H9 (cell line): ENCODE measurements around the gene ARRB1. TPM values are rescaled to one million over a fixed set of nuclear protein-coding genes. Genes with fewer than 3 reads are reported as not detected.

Source experiments
- DNase-seq: peaks from one replicate; pipeline ENCODE4 v3.0.0-alpha.2; 2017
- H2AFZ ChIP-seq: one replicate; pipeline ENCODE4 v1.6.1; 2013; ENCODE audit warnings: mild to moderate bottlenecking, low read length, control low read depth, moderate library complexity
- H2AK5ac ChIP-seq: 2 replicates; pipeline ENCODE4 v1.6.1; 2013; ENCODE audit warnings: low read length, control low read depth, mixed read lengths; ENCODE audit not compliant: insufficient read length
- H2BK120ac ChIP-seq: one replicate; pipeline ENCODE4 v1.6.1; 2013; ENCODE audit warnings: low read depth, mild to moderate bottlenecking, low read length, control low read depth, inconsistent platforms; ENCODE audit not compliant: poor library complexity, severe bottlenecking
- H2BK12ac ChIP-seq: 2 replicates; pipeline ENCODE4 v1.6.1; 2013; ENCODE audit warnings: low read length, control low read depth, mixed read lengths, low read depth; ENCODE audit not compliant: insufficient read length
- H2BK15ac ChIP-seq: 2 replicates; pipeline ENCODE4 v1.6.1; 2013; ENCODE audit warnings: low read depth, low read length, control low read depth
- H2BK20ac ChIP-seq: one replicate; pipeline ENCODE4 v1.6.1; 2013; ENCODE audit warnings: low read depth, mild to moderate bottlenecking, low read length, control low read depth, inconsistent platforms; ENCODE audit not compliant: poor library complexity, severe bottlenecking
- H2BK5ac ChIP-seq: 2 replicates; pipeline ENCODE4 v1.6.1; 2013; ENCODE audit warnings: low read length, control low read depth, mixed read lengths; ENCODE audit not compliant: insufficient read length
- H3K14ac ChIP-seq: 2 replicates; pipeline ENCODE4 v1.6.1; 2013; ENCODE audit warnings: low read length, control low read depth; ENCODE audit not compliant: insufficient read depth
- H3K18ac ChIP-seq: 2 replicates; pipeline ENCODE4 v1.6.1; 2013; ENCODE audit warnings: low read depth, mild to moderate bottlenecking, mixed read lengths, low read length, control low read depth; ENCODE audit not compliant: insufficient read length
- H3K23ac ChIP-seq: 2 replicates; pipeline ENCODE4 v1.6.1; 2013; ENCODE audit warnings: low read length, control low read depth, mixed read lengths, low read depth; ENCODE audit not compliant: insufficient read length
- H3K23me2 ChIP-seq: 2 replicates; pipeline ENCODE4 v1.6.1; 2013; ENCODE audit warnings: low read depth, mild to moderate bottlenecking, mixed read lengths, low read length, control low read depth; ENCODE audit not compliant: insufficient read length, poor library complexity, severe bottlenecking
- H3K27ac ChIP-seq: 2 replicates; pipeline ENCODE4 v1.5.1; 2013; ENCODE audit warnings: low read length, control low read depth, mixed read lengths, low read depth; ENCODE audit not compliant: insufficient read length
- H3K27me3 ChIP-seq: 2 replicates; pipeline ENCODE4 v1.6.1; 2013; ENCODE audit warnings: low read length, control low read depth, inconsistent platforms; ENCODE audit not compliant: insufficient read depth
- H3K4ac ChIP-seq: 2 replicates; pipeline ENCODE4 v1.6.1; 2013; ENCODE audit warnings: low read depth, mild to moderate bottlenecking, control low read depth, inconsistent platforms, low read length, moderate library complexity
- H3K4me1 ChIP-seq: 2 replicates; pipeline ENCODE4 v1.6.1; 2013; ENCODE audit warnings: low read length, control low read depth, inconsistent platforms; ENCODE audit not compliant: insufficient read depth
- H3K4me2 ChIP-seq: 2 replicates; pipeline ENCODE4 v1.6.1; 2013; ENCODE audit warnings: low read length, control low read depth, mixed read lengths; ENCODE audit not compliant: insufficient read length, insufficient read depth
- H3K56ac ChIP-seq: 2 replicates; pipeline ENCODE4 v1.6.1; 2013; ENCODE audit warnings: low read depth, mild to moderate bottlenecking, mixed read lengths, low read length, control low read depth; ENCODE audit not compliant: insufficient read length
- H3K79me1 ChIP-seq: 2 replicates; pipeline ENCODE4 v1.6.1; 2013; ENCODE audit warnings: low read depth, mild to moderate bottlenecking, moderate library complexity, low read length, control low read depth, inconsistent platforms; ENCODE audit not compliant: insufficient read depth, poor library complexity, severe bottlenecking
- H3K79me2 ChIP-seq: 2 replicates; pipeline ENCODE4 v1.6.1; 2013; ENCODE audit warnings: low read length, control low read depth, inconsistent platforms; ENCODE audit not compliant: insufficient read depth
- H3K9ac ChIP-seq: 2 replicates; pipeline ENCODE4 v1.6.1; 2013; ENCODE audit warnings: low read length, control low read depth, mixed read lengths; ENCODE audit not compliant: insufficient read length; ENCODE audit errors: extremely low read depth
- H3K9me3 ChIP-seq: one replicate; pipeline ENCODE4 v1.6.1; 2013; ENCODE audit warnings: low read depth, low read length, inconsistent platforms; ENCODE audit not compliant: control insufficient read depth
- H3T11ph ChIP-seq: one replicate; pipeline ENCODE4 v1.6.1; 2013; ENCODE audit warnings: mild to moderate bottlenecking, low read length, control low read depth, inconsistent platforms
- H4K20me1 ChIP-seq: one replicate; pipeline ENCODE4 v1.6.1; 2013; ENCODE audit not compliant: control insufficient read depth, insufficient read length, insufficient read depth
- H4K5ac ChIP-seq: 2 replicates; pipeline ENCODE4 v1.6.1; 2013; ENCODE audit warnings: low read depth, mild to moderate bottlenecking, mixed read lengths, low read length, control low read depth; ENCODE audit not compliant: insufficient read length
- H4K8ac ChIP-seq: replicated peaks from 2 replicates; pipeline ENCODE4 v1.6.1; 2013; ENCODE audit warnings: low read length, control low read depth, mixed read lengths, low read depth; ENCODE audit not compliant: insufficient read length
- H4K91ac ChIP-seq: 2 replicates; pipeline ENCODE4 v1.6.1; 2013; ENCODE audit warnings: low read depth, mild to moderate bottlenecking, moderate library complexity, mixed read lengths, low read length, control low read depth; ENCODE audit not compliant: insufficient read length
- H3K27ac Mint-ChIP-seq, 3 experiments: 2 replicates in 2 of 3; 3 replicates in 1 of 3; pipeline ENCODE4 v1.8.0; 2020 to 2021; ENCODE audit warnings: mixed read lengths in 3 of 3, mild to moderate bottlenecking in 1 of 3, moderate library complexity in 1 of 3
- H3K27me3 Mint-ChIP-seq: 2 replicates; pipeline ENCODE4 v1.8.0; 2021; ENCODE audit warnings: low read depth, mild to moderate bottlenecking, moderate library complexity, mixed read lengths
- H3K36me3 Mint-ChIP-seq, 3 experiments: 2 replicates in 2 of 3; 3 replicates in 1 of 3; pipeline ENCODE4 v1.8.0; 2020 to 2021; ENCODE audit warnings: low read depth in 3 of 3, mixed read lengths in 3 of 3; ENCODE audit not compliant: insufficient read depth in 1 of 3
- H3K4me1 Mint-ChIP-seq, 2 experiments: 2 replicates each; pipeline ENCODE4 v1.8.0; 2020; ENCODE audit warnings: mixed read lengths in 2 of 2
- H3K4me3 Mint-ChIP-seq, 2 experiments: 2 replicates in 1 of 2; 3 replicates in 1 of 2; pipeline ENCODE4 v1.8.0; 2020 to 2021; ENCODE audit warnings: mild to moderate bottlenecking in 2 of 2, mixed read lengths in 2 of 2, moderate library complexity in 1 of 2
- H3K9me3 Mint-ChIP-seq, 2 experiments: 2 replicates in 1 of 2; 3 replicates in 1 of 2; pipeline ENCODE4 v1.8.0; 2020; ENCODE audit warnings: mild to moderate bottlenecking in 2 of 2, mixed read lengths in 2 of 2, moderate library complexity in 1 of 2
- CTCF ChIP-seq: fragments of 200-600 bp; sonication (generic); conservative IDR thresholded peaks from 3 replicates; pipeline ENCODE4 v1.8.0; 2021; ENCODE audit warnings: antibody characterized with exemption, mild to moderate bottlenecking
- WGBS: extraction: QIAGEN DNeasy Blood & Tissue Kit; methylation state at CpG from one replicate; pipeline ENCODE4 v1.1.7; 2013; ENCODE audit warnings: missing lambda C conversion rate, low lambda C conversion rate, mixed read lengths; ENCODE audit not compliant: insufficient read length; ENCODE audit errors: extremely low coverage; 5-methylcytosine and 5-hydroxymethylcytosine counted together
- total RNA-seq: library from RNA; stranded (reverse); gene quantifications from 2 replicates; pipeline ENCODE4 v1.2.1, GENCODE V29; 2021

The ARRB1 gene
- total RNA-seq, 1 experiment from 2014 or later: 20.6 TPM

- H3K9me3 ChIP-seq: no peaks in the 10 kb centered on the region
- no peak overlapping the region for H3K27ac Mint-ChIP-seq
- no peak for DNase-seq
- peaks cover 4 to 6% of the 10 kb centered on the region in 2 experiments for H3K4me1 Mint-ChIP-seq
- no peak overlapping the region for H3K4ac ChIP-seq
- H3K27ac ChIP-seq: no peak overlapping the region
- H3K27me3 Mint-ChIP-seq: peaks cover 2% of the 10 kb centered on the region
- no peak for TF ChIP-seq CTCF
- no peak overlapping the region for H3K23ac ChIP-seq
- H3K14ac ChIP-seq: no peak overlapping the region; the same call in 1 of the 2 replicates
- no peak overlapping the region for H3K18ac ChIP-seq
- no peaks in the 10 kb centered on the region for H4K20me1 ChIP-seq
- no peak overlapping the region for H4K8ac ChIP-seq
- H2BK15ac ChIP-seq: no peak overlapping the region
- H3K79me1 ChIP-seq: no peaks in the 10 kb centered on the region
- H3K23me2 ChIP-seq: peaks cover 4% of the 10 kb centered on the region
- no peak overlapping the region for H3K4me2 ChIP-seq
- no peak overlapping the region for H3K56ac ChIP-seq
- H2AK5ac ChIP-seq: no peak overlapping the region
- H2BK12ac ChIP-seq: no peak overlapping the region
- no peaks in the 10 kb centered on the region for H3K79me2 ChIP-seq
- no peaks in the 10 kb centered on the region for H3K9me3 Mint-ChIP-seq
- no peak overlapping the region for H4K91ac ChIP-seq
- no peak overlapping the region for H2BK20ac ChIP-seq
- H3T11ph ChIP-seq: no peak overlapping the region
- no CpG with 5 or more reads among the region's 6 CpGs for WGBS
- no peak overlapping the region for H2BK5ac ChIP-seq
- peaks cover 2% of the 10 kb centered on the region; the same call in 1 of the 2 replicates for H3K4me1 ChIP-seq
- H3K36me3 Mint-ChIP-seq: peaks cover 0 to 3% (median 0%) of the 10 kb centered on the region in 3 experiments; a peak in 1 of 7 replicates
- no peak overlapping the region for H2BK120ac ChIP-seq
- H3K9ac ChIP-seq: no peak overlapping the region
- H3K4me3 Mint-ChIP-seq: no peak overlapping the region
- H4K5ac ChIP-seq: no peak overlapping the region
- no peak overlapping the region for H2AFZ ChIP-seq
- no peaks in the 10 kb centered on the region for H3K27me3 ChIP-seq
These were observed 86.5 kb downstream of the ARRB1 start for GRCh38 chr11:75264971-75265370.
